K562 (cell line): ENCODE measurements around the gene CPM. TPM values are rescaled to one million over a fixed set of nuclear protein-coding genes. Genes with fewer than 3 reads are reported as not detected.

Experiments used
- AFF4 ChIP-seq: sonication (generic); formaldehyde crosslinking; IDR thresholded peaks from 2 replicates; pipeline ENCODE4 v1.8.0; 2023; ENCODE audit warnings: mild to moderate bottlenecking, missing genetic modification reagents
- E2F5 ChIP-seq: sonication (generic); formaldehyde crosslinking; IDR thresholded peaks from 2 replicates; pipeline ENCODE4 v1.8.0; 2022; ENCODE audit warnings: mild to moderate bottlenecking, missing genetic modification reagents
- ETV5 ChIP-seq: sonication (generic); formaldehyde crosslinking; IDR thresholded peaks from 2 replicates; pipeline ENCODE4 v1.4.0; 2020; ENCODE audit warnings: low read depth, mild to moderate bottlenecking, missing genetic modification reagents
- FOXA3 ChIP-seq, 2 experiments: fragments of 450-650 bp in 1 of 2; sonication (generic) in 1 of 2; formaldehyde crosslinking; IDR thresholded peaks in 1 of 2; conservative IDR thresholded peaks in 1 of 2; 2 replicates each; pipeline versions ENCODE4 v1.4.0 to v1.8.0; 2020 to 2022; ENCODE audit warnings: mild to moderate bottlenecking in 2 of 2, missing genetic modification reagents in 1 of 2
- HDAC1 ChIP-seq, 2 experiments: fragments of 450-650 bp; IDR thresholded peaks; 2 replicates each; pipeline ENCODE4 v1.6.1; 2016 to 2017; ENCODE audit warnings: inconsistent platforms in 1 of 2, mild to moderate bottlenecking in 1 of 2, moderate library complexity in 1 of 2
- MLX ChIP-seq, 2 experiments: fragments of 450-650 bp in 1 of 2; sonication (generic) in 1 of 2; formaldehyde crosslinking; conservative IDR thresholded peaks; 2 replicates each; pipeline versions ENCODE4 v1.4.0 to v1.8.1; 2020 to 2022; ENCODE audit warnings: mild to moderate bottlenecking in 1 of 2, missing genetic modification reagents in 1 of 2
- RHOXF2B ChIP-seq: fragments of 250-450 bp; sonication (Bioruptor Pico); conservative IDR thresholded peaks from 2 replicates; pipeline ENCODE4 v1.5.1; 2021
- SLC30A9 ChIP-seq: fragments of 250-450 bp; sonication (Bioruptor Pico); IDR thresholded peaks from 2 replicates; pipeline ENCODE4 v1.8.0; 2022; ENCODE audit warnings: mild to moderate bottlenecking, moderate library complexity
- SOX6 ChIP-seq: fragments of 450-650 bp; IDR thresholded peaks from 2 replicates; pipeline ENCODE4 v1.6.1; 2014; ENCODE audit warnings: mild to moderate bottlenecking
- ZNF347 ChIP-seq: fragments of 450-650 bp; formaldehyde crosslinking; IDR thresholded peaks from 2 replicates; pipeline ENCODE4 v1.4.0; 2020; ENCODE audit warnings: low read depth, mild to moderate bottlenecking, moderate library complexity
- ZNF696 ChIP-seq: fragments of 250-450 bp; sonication (Bioruptor Pico); conservative IDR thresholded peaks from 2 replicates; pipeline ENCODE4 v1.4.0; 2020; ENCODE audit warnings: mild to moderate bottlenecking, moderate library complexity
- polyA plus RNA-seq, 8 experiments: library from polyadenylated mRNA; depleted of rRNA in 4 of 8; stranded (reverse) in 5 of 8; unstranded in 3 of 8; fragments of >200 nt; fragmentation: Nextera tagmentation in 2 of 8; fragmentation: Illumina TruSeq in 1 of 8; extraction: Ambion mirVana in 2 of 8; extraction: Trizol in 1 of 8; gene quantifications; 2 replicates each; pipeline versions ENCODE4 v1.2.1 to v1.2.3, GENCODE V29; 2011 to 2014; ENCODE audit warnings: inconsistent platforms in 1 of 8, missing spikeins in 1 of 8
- total RNA-seq, 7 experiments: library from RNA; depleted of rRNA in 6 of 7; stranded (reverse); fragments of >200 nt in 6 of 7; fragmentation: Illumina TruSeq in 2 of 7; extraction: Trizol in 2 of 7; gene quantifications; 2 replicates each; pipeline versions ENCODE4 v1.2.1 to v1.2.3, GENCODE V29; 2011 to 2021; ENCODE audit warnings: low replicate concordance in 1 of 7
- TF ChIP-seq, protein P1 (sequence below): fragments of 450-650 bp; formaldehyde crosslinking; IDR thresholded peaks from 2 replicates; pipeline ENCODE4 v1.4.0; 2020; ENCODE audit warnings: mild to moderate bottlenecking
- TF ChIP-seq, protein P2 (sequence below), 2 experiments: fragments of 200-800 bp in 1 of 2; sonication (Bioruptor generic) in 1 of 2; sonication (generic) in 1 of 2; formaldehyde crosslinking in 1 of 2; IDR thresholded peaks in 1 of 2; conservative IDR thresholded peaks in 1 of 2; 2 replicates each; pipeline versions ENCODE4 v1.5.0 to v1.6.1; 2016 to 2020; ENCODE audit warnings: missing compliant biosample characterization in 1 of 2, missing genetic modification characterization in 1 of 2, missing genetic modification reagents in 1 of 2
- TF ChIP-seq, protein P3 (sequence below): fragments of 250-450 bp; sonication (Bioruptor Pico); IDR thresholded peaks from 2 replicates; pipeline ENCODE4 v1.8.0; 2021; ENCODE audit warnings: moderate library complexity, mild to moderate bottlenecking, inconsistent platforms

The CPM gene
- total and polyA plus RNA-seq, 9 of the 15 experiments (the other 6 are each of a cell fraction or from before 2014, with no cell fraction given): 0.31 TPM; not detected in 8

DNA sequence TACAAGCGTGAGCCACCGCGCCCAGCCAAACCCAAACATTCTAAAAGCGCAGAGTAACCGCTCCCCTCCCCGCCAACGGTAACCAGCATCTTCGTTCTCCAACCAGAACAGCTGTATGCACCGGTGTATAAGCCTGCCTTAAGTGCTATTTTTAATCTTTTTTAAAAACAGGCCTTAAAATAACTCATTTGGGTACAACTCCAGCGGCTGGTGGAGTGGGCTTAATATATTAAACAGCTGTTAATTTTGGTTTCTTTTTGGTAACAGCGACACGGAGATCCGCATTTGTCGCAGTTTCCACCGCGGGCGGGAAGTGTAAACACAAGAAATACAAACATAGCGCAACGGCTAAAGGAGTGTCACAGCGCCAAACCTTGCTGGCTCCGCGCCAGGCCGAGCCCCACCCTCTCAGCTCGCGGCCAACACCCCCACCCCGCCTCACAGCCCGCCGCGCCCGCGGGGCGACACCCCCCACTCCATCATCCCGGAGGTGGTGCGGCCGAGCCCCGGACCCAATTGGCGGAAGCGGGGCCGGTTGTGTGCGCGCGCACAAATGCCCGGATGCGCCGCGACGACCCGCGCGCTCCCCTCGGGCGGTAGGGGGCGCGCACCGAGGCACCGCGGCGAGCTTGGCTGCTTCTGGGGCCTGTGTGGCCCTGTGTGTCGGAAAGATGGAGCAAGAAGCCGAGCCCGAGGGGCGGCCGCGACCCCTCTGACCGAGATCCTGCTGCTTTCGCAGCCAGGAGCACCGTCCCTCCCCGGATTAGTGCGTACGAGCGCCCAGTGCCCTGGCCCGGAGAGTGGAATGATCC, 125.2 kb downstream of the CPM start, which contains the start of gene MDM2 (continued):
- TF ChIP-seq SLC30A9 (CRISPR knock-in tag) (no peak), MLX (CRISPR knock-in tag; conservative IDR thresholded peaks at IDR 0.05) (no peak), ZNF696 (CRISPR knock-in tag) (no peak), ETV5 (CRISPR knock-in tag) (0 out of 2 replicates have a peak, but pooled peaks have one; percentile 67), ZNF347 (CRISPR knock-in tag) (no peak), RHOXF2B (CRISPR knock-in tag) (no peak), FOXA3 (CRISPR knock-in tag; conservative IDR thresholded peaks at IDR 0.05 in 1 of 2, IDR thresholded peaks at IDR 0.05 in 1 of 2) (peak; percentile 80 to 81), HDAC1 (IDR thresholded peaks at IDR 0.05) (peak in 1 of 2 experiments; percentile 50; a peak in 1 of 4 replicates), SOX6 (no peak; the same call in 1 of the 2 replicates), AFF4 (peak; percentile 71), E2F5 (no peak)
- TF ChIP-seq, protein P1, sequence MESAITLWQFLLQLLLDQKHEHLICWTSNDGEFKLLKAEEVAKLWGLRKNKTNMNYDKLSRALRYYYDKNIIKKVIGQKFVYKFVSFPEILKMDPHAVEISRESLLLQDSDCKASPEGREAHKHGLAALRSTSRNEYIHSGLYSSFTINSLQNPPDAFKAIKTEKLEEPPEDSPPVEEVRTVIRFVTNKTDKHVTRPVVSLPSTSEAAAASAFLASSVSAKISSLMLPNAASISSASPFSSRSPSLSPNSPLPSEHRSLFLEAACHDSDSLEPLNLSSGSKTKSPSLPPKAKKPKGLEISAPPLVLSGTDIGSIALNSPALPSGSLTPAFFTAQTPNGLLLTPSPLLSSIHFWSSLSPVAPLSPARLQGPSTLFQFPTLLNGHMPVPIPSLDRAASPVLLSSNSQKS (CRISPR knock-in tag): no peak
- TF ChIP-seq, protein P2, sequence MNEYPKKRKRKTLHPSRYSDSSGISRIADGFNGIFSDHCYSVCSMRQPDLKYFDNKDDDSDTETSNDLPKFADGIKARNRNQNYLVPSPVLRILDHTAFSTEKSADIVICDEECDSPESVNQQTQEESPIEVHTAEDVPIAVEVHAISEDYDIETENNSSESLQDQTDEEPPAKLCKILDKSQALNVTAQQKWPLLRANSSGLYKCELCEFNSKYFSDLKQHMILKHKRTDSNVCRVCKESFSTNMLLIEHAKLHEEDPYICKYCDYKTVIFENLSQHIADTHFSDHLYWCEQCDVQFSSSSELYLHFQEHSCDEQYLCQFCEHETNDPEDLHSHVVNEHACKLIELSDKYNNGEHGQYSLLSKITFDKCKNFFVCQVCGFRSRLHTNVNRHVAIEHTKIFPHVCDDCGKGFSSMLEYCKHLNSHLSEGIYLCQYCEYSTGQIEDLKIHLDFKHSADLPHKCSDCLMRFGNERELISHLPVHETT (CRISPR knock-in tag; conservative IDR thresholded peaks at IDR 0.05 in 1 of 2, IDR thresholded peaks at IDR 0.05 in 1 of 2): peak; percentile 59 to 96; a peak in 2 of 4 replicates
- TF ChIP-seq, protein P3, sequence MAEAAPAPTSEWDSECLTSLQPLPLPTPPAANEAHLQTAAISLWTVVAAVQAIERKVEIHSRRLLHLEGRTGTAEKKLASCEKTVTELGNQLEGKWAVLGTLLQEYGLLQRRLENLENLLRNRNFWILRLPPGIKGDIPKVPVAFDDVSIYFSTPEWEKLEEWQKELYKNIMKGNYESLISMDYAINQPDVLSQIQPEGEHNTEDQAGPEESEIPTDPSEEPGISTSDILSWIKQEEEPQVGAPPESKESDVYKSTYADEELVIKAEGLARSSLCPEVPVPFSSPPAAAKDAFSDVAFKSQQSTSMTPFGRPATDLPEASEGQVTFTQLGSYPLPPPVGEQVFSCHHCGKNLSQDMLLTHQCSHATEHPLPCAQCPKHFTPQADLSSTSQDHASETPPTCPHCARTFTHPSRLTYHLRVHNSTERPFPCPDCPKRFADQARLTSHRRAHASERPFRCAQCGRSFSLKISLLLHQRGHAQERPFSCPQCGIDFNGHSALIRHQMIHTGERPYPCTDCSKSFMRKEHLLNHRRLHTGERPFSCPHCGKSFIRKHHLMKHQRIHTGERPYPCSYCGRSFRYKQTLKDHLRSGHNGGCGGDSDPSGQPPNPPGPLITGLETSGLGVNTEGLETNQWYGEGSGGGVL (CRISPR knock-in tag): no peak
